IPS-11a (cell line): Measurements from ENCODE around the gene UGT1A3.
"Not testable (repeated sequence)": the region's sequence is repeated elsewhere in the genome, so short reads cannot be mapped to it uniquely, and the experiment has no call there.

Experiments
- H3K4me3 ChIP-seq: one replicate; pipeline ENCODE4 v1.5.1; 2013; ENCODE audit warnings: low read depth, low read length, control low read depth

UGT1A3 gene

DNA sequence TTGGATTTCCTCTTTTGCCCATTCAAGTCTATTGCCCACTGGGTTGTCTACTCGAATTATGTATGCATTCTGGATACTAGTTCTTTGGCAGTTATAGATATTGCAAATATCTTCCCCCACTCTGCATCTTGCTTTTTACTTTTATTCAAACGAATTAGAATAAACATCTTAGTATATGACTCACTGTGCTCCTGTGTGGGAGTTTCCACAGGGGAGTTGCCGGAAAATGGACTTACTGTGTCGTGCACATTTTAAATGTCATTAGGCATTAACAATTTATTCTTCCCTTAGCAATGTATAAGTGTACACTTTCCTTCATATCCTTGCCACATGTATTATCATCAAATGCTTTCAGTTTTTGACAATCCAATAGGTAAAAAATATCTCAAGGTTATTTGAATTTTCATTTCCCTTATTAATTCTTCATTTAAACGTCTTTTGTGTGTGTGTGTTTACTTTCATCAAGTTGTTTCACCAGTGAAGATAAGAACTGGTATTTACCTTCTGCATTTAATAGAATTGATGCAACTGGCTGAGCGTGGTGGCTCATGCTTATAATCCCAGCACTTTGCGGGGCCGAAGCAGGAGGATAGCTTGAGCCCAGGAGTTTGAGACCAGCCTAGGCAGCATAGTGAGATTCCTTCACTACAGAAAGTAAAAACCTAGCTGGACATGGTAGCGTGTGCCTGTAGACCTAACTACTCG lies 20.8 kb upstream of the UGT1A3 start:
- H3K4me3 ChIP-seq: no peak overlapping the region

DNA sequence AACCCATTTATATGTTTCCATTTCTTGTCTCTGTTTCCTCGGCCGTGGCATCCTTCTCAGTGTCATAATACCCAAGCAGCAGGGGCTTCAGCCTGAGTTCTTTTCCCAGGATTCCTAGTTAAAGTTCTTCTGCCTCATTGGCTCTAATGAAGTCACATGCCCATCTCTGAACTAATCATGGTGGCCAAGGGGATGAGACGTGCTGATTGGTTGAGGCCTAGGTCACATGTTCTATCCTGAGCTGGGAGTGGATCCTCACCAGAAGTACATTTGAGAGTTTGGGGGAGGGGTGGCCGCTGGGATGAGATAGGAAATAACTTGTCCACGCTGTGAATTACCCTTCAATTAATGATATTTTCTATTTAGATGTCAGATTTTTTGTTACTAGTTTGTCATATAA lies 19.9 kb upstream of the UGT1A3 start:
- no peak overlapping the region for H3K4me3 ChIP-seq

- H3K4me3 ChIP-seq: no peak overlapping the region
Observed at GRCh38 chr2:233711312-233712008, 17.4 kb upstream of the UGT1A3 start.

GRCh38 chr2:233712611-233713261 lies 16.1 kb upstream of the UGT1A3 start, which contains the start of gene UGT1A5:
Gene UGT1A5, plus strand, starts transcription at chr2:233712907. Its CDS starts 85 bp downstream, at chr2:233712992.
- no peak within 1 kb of the TSS for H3K4me3 ChIP-seq

DNA sequence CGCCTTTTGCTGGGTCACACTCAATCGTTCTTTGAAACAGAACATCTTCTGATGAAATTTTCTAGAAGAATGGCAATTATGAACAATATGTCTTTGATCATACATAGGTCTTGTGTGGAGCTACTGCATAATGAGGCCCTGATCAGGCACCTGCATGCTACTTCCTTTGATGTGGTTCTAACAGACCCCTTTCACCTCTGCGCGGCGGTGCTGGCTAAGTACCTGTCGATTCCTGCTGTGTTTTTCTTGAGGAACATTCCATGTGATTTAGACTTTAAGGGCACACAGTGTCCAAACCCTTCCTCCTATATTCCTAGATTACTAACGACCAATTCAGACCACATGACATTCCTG lies 15.6 kb upstream of the UGT1A3 start:
- no peak overlapping the region for H3K4me3 ChIP-seq

GRCh38 chr2:233714121-233714520 lies 14.7 kb upstream of the UGT1A3 start:
- no peak overlapping the region for H3K4me3 ChIP-seq

GRCh38 chr2:233718552-233718951 lies 10.3 kb upstream of the UGT1A3 start, which contains the start of gene UGT1A4:
Gene UGT1A4, plus strand, starts transcription at chr2:233718736. Its CDS starts 85 bp downstream, at chr2:233718821.
- H3K4me3 ChIP-seq: no peak within 1 kb of the TSS

GRCh38 chr2:233736868-233737653 lies 8.2 kb downstream of the UGT1A3 start:
- H3K4me3 ChIP-seq: not testable (repeated sequence)

- no peak overlapping the region for H3K4me3 ChIP-seq
Observed at GRCh38 chr2:233740870-233741269, 12.0 kb downstream of the UGT1A3 start.

DNA sequence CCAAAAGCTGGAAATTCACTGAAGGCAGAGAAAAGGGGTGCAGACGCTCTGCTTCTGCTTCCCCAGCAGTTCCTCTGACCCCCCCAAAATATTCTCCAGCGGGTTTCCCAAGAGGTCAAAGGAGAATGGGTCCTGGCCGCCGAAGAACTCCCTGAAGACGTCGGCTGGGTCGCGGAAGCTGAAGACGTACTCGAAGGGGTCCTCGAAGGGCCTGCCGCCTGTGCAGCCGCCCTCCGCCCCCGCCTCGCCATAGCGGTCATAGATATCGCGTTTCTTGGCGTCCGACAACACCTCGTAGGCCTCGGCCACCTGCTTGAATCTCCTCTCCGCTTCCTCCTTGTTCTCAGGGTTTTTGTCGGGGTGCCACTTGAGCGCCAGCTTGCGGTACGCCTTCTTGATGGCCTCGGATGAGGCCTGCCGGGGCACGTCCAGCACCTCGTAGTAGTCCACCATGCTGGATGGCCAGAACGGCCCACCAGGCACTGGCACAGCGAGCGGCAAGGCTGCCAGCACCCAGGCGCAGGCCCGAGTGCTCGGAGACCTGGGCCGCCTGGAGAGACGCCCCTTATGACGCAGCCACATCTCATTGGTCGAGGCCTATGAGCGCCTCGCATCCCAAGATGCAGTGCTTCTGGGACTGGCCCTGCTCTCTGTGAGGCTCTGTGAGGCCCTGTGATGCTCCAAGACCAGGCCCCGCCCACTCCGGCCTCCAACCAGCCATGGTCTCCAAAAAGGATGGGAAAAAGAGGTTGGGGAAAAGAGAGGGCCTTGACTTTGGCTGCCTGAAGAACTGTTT lies 14.8 kb downstream of the UGT1A3 start:
- no peak overlapping the region for H3K4me3 ChIP-seq

- no peak overlapping the region for H3K4me3 ChIP-seq
Observed at GRCh38 chr2:233745073-233745755, 16.4 kb downstream of the UGT1A3 start.

DNA sequence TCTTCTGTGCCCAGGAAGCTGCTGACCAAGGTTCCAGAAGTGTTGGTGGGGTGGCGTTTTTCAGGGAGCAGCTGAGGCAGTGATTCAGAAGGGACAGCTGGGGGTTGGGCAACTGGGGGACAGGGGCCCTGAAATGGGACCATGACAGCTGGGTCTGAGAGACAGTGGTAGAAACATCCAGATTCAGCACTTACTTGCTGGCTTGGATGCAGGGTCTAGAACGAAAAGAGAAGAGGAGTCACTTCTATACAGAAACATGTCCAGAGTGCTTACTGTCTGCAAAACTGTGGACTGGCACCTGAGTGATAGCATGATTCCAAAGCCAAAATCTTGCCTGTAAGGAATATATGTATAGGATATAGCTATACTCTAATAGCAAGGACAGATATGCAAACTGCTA lies 17.0 kb downstream of the UGT1A3 start:
- not testable (repeated sequence) for H3K4me3 ChIP-seq

GRCh38 chr2:233746475-233747282 lies 17.8 kb downstream of the UGT1A3 start:
- no peak overlapping the region for H3K4me3 ChIP-seq

DNA sequence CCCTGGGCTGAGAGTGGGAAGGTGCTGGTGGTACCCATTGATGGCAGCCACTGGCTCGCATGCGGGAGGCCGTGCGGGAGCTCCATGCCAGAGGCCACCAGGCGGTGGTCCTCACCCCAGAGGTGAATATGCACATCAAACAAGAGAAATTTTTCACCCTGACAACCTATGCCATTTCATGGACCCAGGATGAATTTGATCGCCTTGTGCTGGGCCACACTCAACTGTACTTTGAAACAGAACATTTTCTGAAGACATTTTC lies 18.4 kb downstream of the UGT1A3 start:
- H3K4me3 ChIP-seq: no peak overlapping the region

DNA sequence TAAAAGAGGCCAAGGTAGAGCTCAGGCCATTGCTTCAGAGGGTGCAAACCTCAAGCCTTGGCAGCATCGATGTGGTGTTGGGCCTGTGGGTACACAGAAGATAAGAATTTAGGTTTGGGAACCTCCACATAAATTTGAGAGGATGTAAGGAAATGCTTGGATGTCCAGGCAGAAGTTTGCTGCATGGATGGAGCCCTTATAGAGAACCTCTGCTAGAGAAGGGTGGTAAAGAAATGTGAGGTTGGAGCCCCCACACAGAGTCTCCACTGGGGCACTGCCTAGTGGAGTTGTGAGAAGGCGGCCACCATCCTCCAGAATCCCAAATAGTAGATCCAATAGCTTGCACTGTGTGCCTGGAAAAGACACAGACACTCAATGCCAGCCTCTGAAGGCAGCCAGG lies 21.8 kb downstream of the UGT1A3 start:
- not testable (repeated sequence) for H3K4me3 ChIP-seq

- not testable (repeated sequence) for H3K4me3 ChIP-seq
Observed at GRCh38 chr2:233751212-233752009, 22.6 kb downstream of the UGT1A3 start.

- H3K4me3 ChIP-seq: no peak overlapping the region
Observed at GRCh38 chr2:233754872-233755611, 26.2 kb downstream of the UGT1A3 start.
